HG03575 (cell line): Measurements from ENCODE around the gene C6orf62.

Source experiments
- ATAC-seq: cut with Tn5 transposase; IDR thresholded peaks from one replicate; pipeline ENCODE4 v1.9.1; 2021; ENCODE audit not compliant: unreplicated experiment, insufficient number of reproducible peaks, low FRiP score; ENCODE audit errors: extremely low read depth

Gene C6orf62

GRCh38 chr6:24655215-24655614 is 63.7 kb downstream of the C6orf62 start:
- ATAC-seq, result no peak
